H1 (cell line): ENCODE results near the gene CYREN. TPM values are rescaled to one million over a fixed set of nuclear protein-coding genes. Genes with fewer than 3 reads are reported as not detected.

Experiments
- ASH2L ChIP-seq: fragments of 200-600, 300-600 bp; sonication (generic); IDR thresholded peaks from one replicate; pipeline ENCODE4 v1.7.1; 2017; ENCODE audit warnings: low read length
- ATF3 ChIP-seq: IDR thresholded peaks from 2 replicates; pipeline ENCODE4 v1.6.1; 2011; ENCODE audit warnings: low read depth, mild to moderate bottlenecking, low read length; ENCODE audit not compliant: insufficient read depth
- BACH1 ChIP-seq: IDR thresholded peaks from 2 replicates; pipeline ENCODE4 v1.6.1; 2012; ENCODE audit warnings: low read length, improper control_type of control experiment
- BRCA1 ChIP-seq: IDR thresholded peaks from 2 replicates; pipeline ENCODE4 v1.6.1; 2012; ENCODE audit warnings: low read depth, low read length, improper control_type of control experiment
- HDAC2 ChIP-seq, 2 experiments: fragments of 300-600 bp in 1 of 2; sonication (generic) in 1 of 2; IDR thresholded peaks; 2 replicates each; pipeline ENCODE4 v1.6.1; 2011 to 2012; ENCODE audit warnings: low read depth in 2 of 2, low read length in 2 of 2, mild to moderate bottlenecking in 2 of 2, moderate library complexity in 2 of 2, borderline replicate concordance in 1 of 2, inconsistent platforms in 1 of 2
- HDAC6 ChIP-seq: IDR thresholded peaks from one replicate; pipeline ENCODE4 v1.7.1; 2012; ENCODE audit warnings: low read depth, mild to moderate bottlenecking, inconsistent platforms, low read length, moderate library complexity
- RBBP5 ChIP-seq: IDR thresholded peaks from 2 replicates; pipeline ENCODE4 v1.7.1; 2012; ENCODE audit warnings: low read depth, mild to moderate bottlenecking, inconsistent platforms, low read length, moderate library complexity, borderline replicate concordance
- RXRA ChIP-seq: IDR thresholded peaks from 2 replicates; pipeline ENCODE4 v1.6.1; 2011; ENCODE audit warnings: low read depth, mild to moderate bottlenecking, low read length, moderate library complexity; ENCODE audit not compliant: insufficient read depth
- SIRT6 ChIP-seq: IDR thresholded peaks from one replicate; pipeline ENCODE4 v1.7.1; 2012; ENCODE audit warnings: low read length, inconsistent platforms
- SP1 ChIP-seq: IDR thresholded peaks from 2 replicates; pipeline ENCODE4 v1.6.1; 2011; ENCODE audit warnings: low read depth, low read length
- SP2 ChIP-seq: IDR thresholded peaks from 2 replicates; pipeline ENCODE4 v1.6.1; 2012; ENCODE audit warnings: mild to moderate bottlenecking, low read length, inconsistent platforms
- SRF ChIP-seq: IDR thresholded peaks from 2 replicates; pipeline ENCODE4 v1.6.1; 2011; ENCODE audit warnings: mild to moderate bottlenecking, low read depth, low read length, moderate library complexity
- SUZ12 ChIP-seq: fragments of 200-600 bp; sonication (generic); IDR thresholded peaks from 2 replicates; pipeline ENCODE4 v1.6.1; 2012; ENCODE audit warnings: mild to moderate bottlenecking, inconsistent platforms, low read length, moderate library complexity, mixed read lengths
- polyA plus RNA-seq, 7 experiments: library from polyadenylated mRNA; depleted of rRNA in 3 of 7; stranded (reverse) in 5 of 7; unstranded in 2 of 7; fragments of >200 nt in 5 of 7; fragments of 200-250 nt in 2 of 7; gene quantifications; 1 replicate in 5 of 7; 2 replicates in 1 of 7; 4 replicates in 1 of 7; pipeline versions ENCODE4 v1.2.1 to v1.2.3, GENCODE V29; 2011 to 2013; ENCODE audit warnings: missing spikeins in 2 of 7, mixed read lengths in 2 of 7
- total RNA-seq: library from RNA; stranded (reverse); fragmentation: NEBNext Ultra II Directional; extraction: Animal tissue kit (Norgen Biotek cat#: 25700); gene quantifications from 2 replicates; pipeline ENCODE4 v1.2.1, GENCODE V29; 2021
- TF ChIP-seq, protein P1 (sequence below): IDR thresholded peaks from 2 replicates; pipeline ENCODE4 v1.6.1; 2012; ENCODE audit warnings: inconsistent platforms

The CYREN gene
- total and polyA plus RNA-seq, 2 of the 8 experiments (the other 6 are each of a cell fraction or from before 2014, with no cell fraction given): 25.1 to 46.2 TPM

GRCh38 chr7:135169141-135169963, 1.2 kb downstream of the CYREN start (continued):
- TF ChIP-seq RXRA: no peak
- no peak for TF ChIP-seq BRCA1
- no peak for TF ChIP-seq SUZ12
- no peak for TF ChIP-seq RBBP5
- TF ChIP-seq BACH1: peak; percentile 74; the same call in 1 of the 2 replicates
- TF ChIP-seq SP1: no peak
- no peak for TF ChIP-seq ASH2L
- no peak for TF ChIP-seq HDAC6
- no peak for TF ChIP-seq SIRT6
- TF ChIP-seq SRF: no peak
- no peak for TF ChIP-seq SP2
- TF ChIP-seq, protein P1, sequence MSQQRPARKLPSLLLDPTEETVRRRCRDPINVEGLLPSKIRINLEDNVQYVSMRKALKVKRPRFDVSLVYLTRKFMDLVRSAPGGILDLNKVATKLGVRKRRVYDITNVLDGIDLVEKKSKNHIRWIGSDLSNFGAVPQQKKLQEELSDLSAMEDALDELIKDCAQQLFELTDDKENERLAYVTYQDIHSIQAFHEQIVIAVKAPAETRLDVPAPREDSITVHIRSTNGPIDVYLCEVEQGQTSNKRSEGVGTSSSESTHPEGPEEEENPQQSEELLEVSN: no peak
- TF ChIP-seq ATF3: no peak
- TF ChIP-seq HDAC2 (IDR thresholded peaks at IDR 0.05; ENCODE audit: borderline replicate concordance in 1 of 2, low read depth in 2 of 2, low read length in 2 of 2): no peak
